Stimulated activated CD8-positive, alpha-beta memory T cell treated with anti-CD3 and anti-CD28 coated beads, Interleukin-12 subunit alpha, Interleukin-12 subunit beta, amount 100 ng/mL, for 1 hour (primary cell): Measurements from ENCODE around the gene GSTO2.
"Not testable (repeated sequence)": the region's sequence is repeated elsewhere in the genome, so short reads cannot be mapped to it uniquely, and the experiment has no call there.

Source experiments
- DNase-seq: peaks from one replicate; pipeline ENCODE4 v3.0.0-alpha.2; 2020; ENCODE audit warnings: low read depth

Gene GSTO2

GRCh38 chr10:104268713-104269645, at the start of gene GSTO2:
Gene GSTO2, plus strand, starts transcription at chr10:104269184. Its CDS starts 5,732 bp downstream, at chr10:104274916.
- peak; percentile 98 for DNase-seq

DNA sequence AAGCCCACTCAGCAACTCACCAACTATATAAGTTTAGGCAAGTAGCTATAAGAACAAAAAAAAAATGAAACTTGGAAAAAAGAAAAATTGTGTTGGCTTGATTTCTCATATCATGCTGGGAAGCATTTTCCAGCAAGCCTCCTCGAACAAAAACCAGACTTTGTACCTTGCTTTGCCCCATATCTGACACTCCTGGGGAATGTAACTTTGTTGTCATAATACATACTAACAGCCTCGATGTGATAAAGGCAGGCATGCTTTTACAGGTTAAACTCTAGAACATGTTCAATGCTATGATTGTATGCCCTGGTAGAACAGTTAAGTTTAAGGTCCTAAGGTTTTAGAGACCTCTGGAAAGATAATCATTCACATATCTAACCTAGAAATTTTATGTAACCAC, 48.5 kb upstream of the GSTO2 start:
- DNase-seq: no peak

DNA sequence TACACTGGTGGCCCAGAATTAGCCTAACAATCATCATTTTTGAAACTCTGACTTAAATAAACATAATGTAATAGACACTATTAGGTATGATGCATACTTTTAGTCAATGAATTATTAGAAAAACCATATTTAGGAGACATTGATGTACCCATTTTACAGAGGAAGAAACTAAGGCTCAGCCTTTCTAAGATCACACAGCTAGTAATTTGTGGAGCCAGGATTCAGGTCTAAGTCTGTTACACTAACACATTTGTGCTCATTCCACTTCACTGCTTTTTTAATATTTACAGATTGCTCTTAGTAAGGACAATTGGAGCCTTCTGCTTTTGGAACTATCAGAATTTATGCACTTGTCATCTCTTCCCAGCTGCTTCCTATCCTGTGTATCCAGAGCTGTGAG, 45.7 kb upstream of the GSTO2 start:
- no peak for DNase-seq

DNA sequence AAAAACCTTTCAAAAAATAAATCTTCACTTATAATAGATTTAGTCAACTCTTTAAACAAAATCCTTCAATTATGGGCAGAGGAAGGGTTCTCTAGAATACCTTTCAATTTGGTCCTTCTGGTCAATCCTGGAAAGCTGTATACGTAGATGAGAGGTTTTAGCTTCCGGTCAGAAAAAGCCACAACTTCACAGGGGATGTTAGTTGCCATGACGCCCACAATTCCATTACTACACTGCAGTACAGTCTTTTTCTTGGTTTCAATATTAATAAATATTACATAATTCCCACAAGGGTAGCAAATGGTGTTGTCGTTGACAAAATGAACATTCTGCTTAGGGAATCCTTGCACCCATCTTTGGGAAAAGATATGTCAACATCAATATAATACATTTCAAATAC, 38.5 kb upstream of the GSTO2 start:
- DNase-seq: no peak

DNA sequence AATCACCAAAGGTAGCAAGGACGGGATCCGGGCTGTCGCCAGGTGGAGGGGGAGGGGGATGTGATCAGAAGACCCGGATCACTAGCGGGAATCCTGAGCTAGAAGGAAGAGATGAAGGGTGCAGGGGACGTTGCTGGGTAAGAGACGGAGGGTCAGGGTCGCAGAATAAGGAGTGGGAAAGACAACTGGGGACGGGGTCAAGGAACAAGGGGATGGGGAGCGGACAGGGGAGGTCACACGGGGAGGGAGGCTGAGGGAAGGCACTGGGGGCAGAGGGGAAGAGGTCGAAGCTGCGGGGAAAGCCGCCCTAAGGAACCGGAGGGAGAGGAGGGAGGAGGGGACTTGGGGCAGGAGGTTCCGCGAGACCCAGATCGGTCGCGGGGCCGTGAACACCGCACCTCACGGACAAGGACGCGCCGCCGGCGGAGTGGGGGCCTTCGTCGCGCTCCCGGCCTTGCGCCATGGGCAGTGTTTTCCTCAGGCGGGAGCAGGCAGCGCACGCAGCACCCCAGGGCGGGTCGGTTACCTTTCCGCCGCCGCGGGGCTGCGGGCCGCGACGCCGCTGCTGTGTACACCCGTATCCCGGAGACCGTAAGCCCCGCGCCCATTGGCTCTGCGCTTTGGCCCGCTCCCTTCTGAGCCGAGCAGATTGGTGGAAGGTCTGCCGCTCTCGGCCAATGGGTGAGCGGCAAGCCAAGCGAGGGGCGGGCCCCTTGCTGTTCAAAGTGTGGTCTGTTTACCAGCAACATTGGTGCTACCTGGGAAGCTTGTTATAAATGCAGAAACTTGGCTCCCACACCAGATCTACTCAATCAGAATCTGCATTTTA, 37.0 kb upstream of the GSTO2 start, which contains the start of gene CFAP43:
TSS of gene CFAP43 (minus strand) at position 581 of the 829 bp plus-strand sequence. CDS start at position 463, 118 bp downstream.
- peak; percentile 98 for DNase-seq

- DNase-seq: no peak
Measured at GRCh38 chr10:104232613-104233102, 36.3 kb upstream of the GSTO2 start.

DNA sequence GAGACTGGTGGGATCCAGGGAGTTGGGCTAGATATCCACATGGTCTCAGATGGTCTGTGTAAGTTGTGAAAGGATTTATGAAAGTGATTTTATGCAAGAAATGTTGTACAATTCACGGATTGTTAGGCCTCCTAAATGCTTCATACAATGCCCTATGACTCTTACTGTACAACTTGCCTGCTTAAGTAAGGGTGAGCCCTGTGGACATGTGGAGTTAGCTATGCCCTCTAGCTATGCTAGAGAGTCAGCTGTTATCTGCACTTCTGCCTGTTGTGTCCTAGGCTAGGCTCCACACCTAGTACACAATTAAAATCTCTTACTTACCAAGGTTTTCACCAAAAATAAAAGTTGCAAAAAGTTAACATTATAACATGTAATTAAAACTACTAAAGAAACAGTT, 35.2 kb upstream of the GSTO2 start:
- DNase-seq: no peak

GRCh38 chr10:104234934-104235333, 34.0 kb upstream of the GSTO2 start:
- no peak for DNase-seq

GRCh38 chr10:104235801-104236200, 33.2 kb upstream of the GSTO2 start:
- DNase-seq: no peak

GRCh38 chr10:104240078-104240477, 28.9 kb upstream of the GSTO2 start:
- DNase-seq: no peak

GRCh38 chr10:104242545-104242944, 26.4 kb upstream of the GSTO2 start:
- no peak for DNase-seq

GRCh38 chr10:104243009-104243408, 26.0 kb upstream of the GSTO2 start:
- not testable (repeated sequence) for DNase-seq

DNA sequence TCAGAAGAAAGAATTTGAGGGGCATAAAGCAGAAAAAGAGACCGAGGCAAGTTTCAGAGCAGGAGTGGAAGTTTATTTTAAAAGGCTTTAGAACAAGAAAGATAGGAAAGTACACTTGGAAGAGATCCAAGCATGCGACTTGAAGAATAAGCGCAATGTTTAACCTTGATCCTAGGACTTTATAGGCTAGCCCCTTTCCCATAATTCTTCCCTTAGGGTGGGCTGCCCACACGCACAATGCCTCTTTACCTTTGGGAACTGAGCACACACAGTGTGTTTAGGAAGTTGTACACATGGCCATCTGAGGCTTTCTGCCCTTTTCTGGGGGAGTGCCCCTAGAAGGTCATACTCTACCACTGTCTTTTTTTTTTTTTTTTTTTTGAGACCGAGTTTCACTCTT, 25.5 kb upstream of the GSTO2 start:
- no peak for DNase-seq

- DNase-seq: no peak
Measured at GRCh38 chr10:104245066-104245632, 23.8 kb upstream of the GSTO2 start.

DNA sequence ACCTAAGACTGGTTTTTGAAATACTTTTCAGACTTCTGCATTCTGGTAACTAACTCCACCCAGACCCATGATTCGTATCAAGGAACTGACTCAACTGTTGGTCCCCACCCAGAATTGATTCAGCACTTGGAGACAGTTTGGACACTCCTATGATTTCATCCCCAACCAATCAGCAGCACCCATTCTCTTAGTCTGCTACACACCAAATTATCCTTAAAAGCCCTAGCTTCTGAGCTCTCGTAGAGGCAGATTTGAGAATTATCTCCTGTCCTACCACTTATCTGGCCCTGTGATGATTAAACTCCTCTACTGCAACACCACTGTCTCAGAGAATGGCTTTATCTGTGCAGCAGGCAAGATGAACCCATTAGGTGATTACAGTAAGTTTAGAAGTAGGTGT, 22.0 kb upstream of the GSTO2 start:
- no peak for DNase-seq

DNA sequence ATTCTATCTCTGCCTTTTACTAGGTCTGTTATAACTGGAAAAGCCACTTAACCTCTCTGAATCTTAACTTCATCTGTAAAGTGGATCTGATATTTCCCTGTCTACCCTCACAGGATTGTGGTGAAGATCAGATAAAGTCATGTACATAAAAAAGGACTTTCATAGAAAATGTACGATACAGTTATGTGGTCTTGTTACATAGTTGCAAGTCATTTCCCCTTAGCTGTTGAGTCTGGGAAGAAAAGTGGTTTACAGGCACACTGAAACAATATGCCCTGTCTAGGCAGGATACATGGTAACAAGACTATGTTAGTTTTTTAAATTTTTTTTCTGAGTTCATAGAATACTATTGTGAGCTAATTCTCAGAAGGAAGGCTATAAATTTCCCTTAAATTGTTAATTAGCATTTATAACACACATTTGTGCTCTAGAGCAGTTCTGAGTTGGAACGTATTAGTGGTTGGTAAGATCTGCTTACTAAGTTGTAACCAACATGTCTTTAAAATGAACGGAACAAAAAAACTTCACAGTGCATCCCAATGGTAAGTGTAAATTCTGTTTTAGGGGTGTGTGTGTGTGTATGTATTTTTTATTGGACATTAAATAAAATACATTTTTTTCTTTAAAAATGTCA, 21.4 kb upstream of the GSTO2 start:
- DNase-seq: no peak

GRCh38 chr10:104248931-104249330, 20.1 kb upstream of the GSTO2 start:
- DNase-seq: not testable (repeated sequence)

DNA sequence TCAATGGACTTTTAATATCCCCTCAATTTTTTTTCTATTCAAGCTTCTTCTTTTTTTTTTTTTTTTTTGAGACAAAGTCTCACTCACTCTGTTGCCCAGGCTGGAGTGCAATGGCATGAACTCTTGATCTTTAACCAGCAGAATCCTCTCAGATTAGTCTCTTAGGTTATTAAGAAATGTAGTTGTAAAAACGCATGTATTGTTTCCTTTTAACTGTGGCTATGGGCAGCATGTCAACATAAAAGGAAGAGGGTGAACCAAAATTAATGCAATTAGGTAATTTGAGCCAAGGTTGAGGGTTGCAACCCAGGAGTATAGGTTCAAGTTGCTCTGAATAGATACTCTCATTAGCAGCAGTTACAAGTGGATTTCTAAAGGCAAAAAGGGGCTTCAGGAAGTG, 18.6 kb upstream of the GSTO2 start:
- DNase-seq: no peak

- no peak for DNase-seq
Measured at GRCh38 chr10:104251443-104251842, 17.5 kb upstream of the GSTO2 start.

DNA sequence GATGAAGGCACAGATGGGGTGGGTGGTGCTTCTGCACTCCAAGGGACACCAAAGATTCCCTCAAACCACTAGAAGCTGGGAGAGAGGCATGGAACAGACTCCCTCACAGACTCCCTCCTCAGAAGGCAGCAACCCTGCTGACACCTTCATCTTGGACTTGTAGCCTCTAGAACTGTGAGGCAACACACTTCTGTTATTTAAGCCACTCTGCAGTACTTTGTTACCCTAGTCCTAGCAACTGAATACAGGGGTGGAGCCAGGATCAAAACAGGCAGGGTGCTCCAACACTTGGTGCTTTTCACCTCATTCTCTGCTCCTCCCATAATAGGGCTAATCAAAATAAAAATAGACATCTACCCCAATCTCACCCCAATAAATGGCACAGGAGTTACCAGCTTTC, 16.6 kb upstream of the GSTO2 start:
- DNase-seq: no peak

- DNase-seq: no peak
Measured at GRCh38 chr10:104253106-104253505, 15.9 kb upstream of the GSTO2 start.
